Measurements from ENCODE around the gene UGT2B15.
A peak's percentile ranks its signal among the peaks of the same experiment; 100 is the strongest.
"Not testable (repeated sequence)": the region's sequence is repeated elsewhere in the genome, so short reads cannot be mapped to it uniquely, and the experiment has no call there.

Gene UGT2B15

GRCh38 chr4:68655764-68656444, 14.5 kb downstream of the UGT2B15 start:
- no peak for DNase-seq (ENCODE audit: low read depth)

- no peak for DNase-seq (ENCODE audit: low read depth)
Measured at GRCh38 chr4:68654946-68655721, 15.3 kb downstream of the UGT2B15 start.

GRCh38 chr4:68651932-68652331, 18.5 kb downstream of the UGT2B15 start:
- no peak for DNase-seq (ENCODE audit: low read depth)

GRCh38 chr4:68630371-68630770, 40.1 kb downstream of the UGT2B15 start:
- peak; percentile 38 for DNase-seq (ENCODE audit: low read depth)

GRCh38 chr4:68622731-68623130, 47.7 kb downstream of the UGT2B15 start:
- DNase-seq (ENCODE audit: low read depth), result not testable (repeated sequence)

- DNase-seq (ENCODE audit: low read depth), result no peak
Measured at GRCh38 chr4:68617003-68617698, 53.3 kb downstream of the UGT2B15 start.

- DNase-seq (ENCODE audit: low read depth), result no peak
Measured at GRCh38 chr4:68615699-68616422, 54.6 kb downstream of the UGT2B15 start.

- no peak for DNase-seq (ENCODE audit: low read depth)
Measured at GRCh38 chr4:68613752-68614151, 56.7 kb downstream of the UGT2B15 start.

- no peak for DNase-seq (ENCODE audit: low read depth)
Measured at GRCh38 chr4:68606240-68606639, 64.2 kb downstream of the UGT2B15 start.

- DNase-seq (ENCODE audit: low read depth), result peak; percentile 2
Measured at GRCh38 chr4:68599150-68599549, 71.3 kb downstream of the UGT2B15 start.

- no peak for DNase-seq (ENCODE audit: low read depth)
Measured at GRCh38 chr4:68597482-68597881, 73.0 kb downstream of the UGT2B15 start.
